Liver (tissue), 9 donors: ENCODE data around the gene DACH1. TPM values are rescaled to one million over a fixed set of nuclear protein-coding genes. Genes with fewer than 3 reads are reported as not detected.

Experiments
- DNase-seq: peaks from one replicate; pipeline ENCODE4 v3.0.0-alpha.2; 2017; ENCODE audit warnings: low spot score
- H3K27ac ChIP-seq, 2 donors: one replicate each; pipeline ENCODE4 v1.7.0; 2013; ENCODE audit warnings: inconsistent platforms in 2 of 2, low read length in 2 of 2, control low read depth in 1 of 2, low read depth in 1 of 2, mild to moderate bottlenecking in 1 of 2
- H3K27me3 ChIP-seq, 4 donors: one replicate each; pipeline versions ENCODE4 v1.6.1 to v1.7.0; 2013; ENCODE audit warnings: low read length in 3 of 4, inconsistent platforms in 1 of 4, mild to moderate bottlenecking in 1 of 4, moderate library complexity in 1 of 4; ENCODE audit not compliant: control insufficient read depth in 4 of 4, insufficient read depth in 4 of 4
- H3K36me3 ChIP-seq, 4 donors: one replicate each; pipeline versions ENCODE4 v1.6.1 to v1.7.0; 2013; ENCODE audit warnings: low read length in 3 of 4, mild to moderate bottlenecking in 3 of 4, low read depth in 1 of 4, moderate library complexity in 1 of 4; ENCODE audit not compliant: control insufficient read depth in 4 of 4, insufficient read depth in 3 of 4
- H3K4me1 ChIP-seq, 4 donors: one replicate each; pipeline versions ENCODE4 v1.6.1 to v1.7.0; 2013; ENCODE audit warnings: low read length in 3 of 4, mild to moderate bottlenecking in 3 of 4, moderate library complexity in 1 of 4; ENCODE audit not compliant: control insufficient read depth in 4 of 4, insufficient read depth in 4 of 4
- H3K4me3 ChIP-seq, 3 donors: one replicate each; pipeline versions ENCODE4 v1.6.1 to v1.7.0; 2013; ENCODE audit warnings: low read length in 3 of 3, control low read depth in 1 of 3, low read depth in 1 of 3, mild to moderate bottlenecking in 1 of 3
- H3K9ac ChIP-seq, 2 donors: one replicate each; pipeline ENCODE4 v1.7.0; 2013; ENCODE audit warnings: low read length in 2 of 2, mild to moderate bottlenecking in 2 of 2, moderate library complexity in 2 of 2, control low read depth in 1 of 2, low read depth in 1 of 2
- H3K9me3 ChIP-seq, 4 donors: one replicate each; pipeline versions ENCODE4 v1.6.1 to v1.7.0; 2013; ENCODE audit warnings: low read length in 3 of 4; ENCODE audit not compliant: control insufficient read depth in 4 of 4
- ATF3 ChIP-seq: IDR thresholded peaks from 2 replicates; pipeline ENCODE4 v1.6.1; 2016; ENCODE audit warnings: antibody characterized with exemption
- EGR1 ChIP-seq, 2 donors: IDR thresholded peaks; 2 replicates each; pipeline ENCODE4 v1.6.1; 2016 to 2018; ENCODE audit warnings: antibody characterized with exemption in 2 of 2, low read depth in 2 of 2
- FOXA1 ChIP-seq: IDR thresholded peaks from 2 replicates; pipeline ENCODE4 v1.6.1; 2016; ENCODE audit warnings: antibody characterized with exemption
- FOXA2 ChIP-seq: IDR thresholded peaks from 2 replicates; pipeline ENCODE4 v1.6.1; 2016; ENCODE audit warnings: antibody characterized with exemption
- GABPA ChIP-seq, 2 donors: IDR thresholded peaks in 1 of 2; conservative IDR thresholded peaks in 1 of 2; 2 replicates each; pipeline ENCODE4 v1.6.1; 2016; ENCODE audit warnings: antibody characterized with exemption in 2 of 2, mild to moderate bottlenecking in 1 of 2, moderate library complexity in 1 of 2
- HNF4A ChIP-seq, 2 donors: conservative IDR thresholded peaks; 2 replicates each; pipeline ENCODE4 v1.6.1; 2016; ENCODE audit warnings: antibody characterized with exemption in 2 of 2, mild to moderate bottlenecking in 2 of 2
- HNF4G ChIP-seq: IDR thresholded peaks from 2 replicates; pipeline ENCODE4 v1.6.1; 2016; ENCODE audit warnings: antibody characterized with exemption
- JUND ChIP-seq, 2 donors: IDR thresholded peaks; 2 replicates each; pipeline ENCODE4 v1.6.1; 2016; ENCODE audit warnings: antibody characterized with exemption in 2 of 2
- MAX ChIP-seq: IDR thresholded peaks from 2 replicates; pipeline ENCODE4 v1.6.1; 2016; ENCODE audit warnings: antibody characterized with exemption
- NR2F2 ChIP-seq: IDR thresholded peaks from 2 replicates; pipeline ENCODE4 v1.6.1; 2016; ENCODE audit warnings: antibody characterized with exemption
- RAD21 ChIP-seq, 2 donors: IDR thresholded peaks; 2 replicates each; pipeline ENCODE4 v1.6.1; 2016; ENCODE audit warnings: antibody characterized with exemption in 2 of 2, mild to moderate bottlenecking in 2 of 2
- RXRA ChIP-seq, 2 donors: IDR thresholded peaks; 2 replicates each; pipeline ENCODE4 v1.6.1; 2017 to 2018; ENCODE audit warnings: antibody characterized with exemption in 2 of 2, mild to moderate bottlenecking in 1 of 2
- SP1 ChIP-seq: IDR thresholded peaks from 2 replicates; pipeline ENCODE4 v1.6.1; 2018; ENCODE audit warnings: antibody characterized with exemption, mild to moderate bottlenecking
- TAF1 ChIP-seq: conservative IDR thresholded peaks from 2 replicates; pipeline ENCODE4 v1.6.1; 2016; ENCODE audit warnings: antibody characterized with exemption, mild to moderate bottlenecking
- YY1 ChIP-seq: IDR thresholded peaks from 2 replicates; pipeline ENCODE4 v1.6.1; 2016; ENCODE audit warnings: antibody characterized with exemption, mild to moderate bottlenecking
- WGBS: extraction: QIAGEN DNeasy Blood & Tissue Kit; methylation state at CpG from one replicate; pipeline ENCODE4 v1.1.7; 2013; 5-methylcytosine and 5-hydroxymethylcytosine counted together
- polyA plus RNA-seq, 2 donors: library from polyadenylated mRNA; stranded (reverse) in 1 of 2; unstranded in 1 of 2; fragments of 200-250 nt in 1 of 2; fragments of >200 nt in 1 of 2; fragmentation: Nextera tagmentation in 1 of 2; extraction: Ambion mirVana in 1 of 2; gene quantifications; one replicate each; pipeline versions ENCODE4 v1.2.1 to v1.2.3, GENCODE V29; 2013 to 2015
- total RNA-seq, 2 donors: library from RNA; depleted of rRNA; stranded (reverse); fragments of >200 nt; gene quantifications; one replicate each; pipeline ENCODE4 v1.2.3, GENCODE V29; 2014
- TF ChIP-seq, protein P1 (sequence below): IDR thresholded peaks from 2 replicates; pipeline ENCODE4 v1.6.1; 2016; ENCODE audit warnings: antibody characterized with exemption, mild to moderate bottlenecking
- TF ChIP-seq, protein P2 (sequence below): IDR thresholded peaks from 2 replicates; pipeline ENCODE4 v1.6.1; 2016; ENCODE audit warnings: antibody characterized with exemption
- TF ChIP-seq, protein P3 (sequence below): fragments of 150-350 bp; IDR thresholded peaks from 2 replicates; pipeline ENCODE4 v1.5.1; 2017; ENCODE audit warnings: improper control_type of control experiment, low read depth, low read length; ENCODE audit not compliant: missing input control
- donor health status: healthy.
- donor health status: healthy.
- donor health status: healthy.
- donor health status: healthy.
- donor health status: healthy.

DACH1 gene
- total and polyA plus RNA-seq, 4 donors: 0.28 to 1.9 (median 0.77) TPM

DNA sequence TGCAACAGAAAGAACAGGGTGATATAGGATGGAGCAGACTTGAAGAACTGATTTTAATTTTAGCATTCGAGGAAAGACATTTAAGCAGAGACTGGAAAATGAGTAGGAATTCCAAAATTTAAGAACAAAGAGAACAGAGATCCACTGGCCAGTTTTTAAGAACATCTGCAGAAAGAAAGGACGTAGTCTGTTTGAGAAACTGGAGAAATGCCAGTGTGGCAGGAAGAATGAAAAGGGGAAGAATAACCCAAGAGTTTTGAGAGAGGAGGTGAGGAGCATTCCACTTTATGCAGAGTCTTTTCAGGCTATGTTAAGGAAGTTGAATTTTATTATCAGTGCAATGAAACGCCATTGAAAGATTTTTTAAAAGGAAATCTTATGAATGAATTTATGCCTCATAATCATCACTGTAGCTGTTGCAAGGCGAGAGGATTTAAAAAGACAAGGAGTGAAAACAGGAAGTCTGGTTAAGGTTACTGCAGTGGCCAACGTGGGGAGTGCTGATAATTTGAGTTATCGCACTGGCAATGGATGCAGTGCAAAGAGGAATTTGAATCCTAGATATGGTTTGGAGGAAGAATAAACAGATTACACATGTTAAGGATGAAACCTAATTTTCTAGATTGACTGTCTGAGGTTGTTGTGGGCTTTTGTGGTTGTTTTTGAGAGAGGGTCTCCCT lies 253.8 kb downstream of the DACH1 start:
- no peak overlapping the region for H3K4me3 ChIP-seq
- DNase-seq: no peak
- H3K27ac ChIP-seq: no peak overlapping the region
- WGBS: 48% methylated on average over 6 of the region's 6 CpGs
- H3K9ac ChIP-seq: no peak overlapping the region
- H3K9me3 ChIP-seq: no peaks in the 10 kb centered on the region
- H3K4me1 ChIP-seq: no peaks in the 10 kb centered on the region
- peaks cover 0 to 3% (median 0%) of the 10 kb centered on the region in 4 donors for H3K27me3 ChIP-seq
- no peak for TF ChIP-seq SP1
- TF ChIP-seq ATF3: no peak
- no peak for TF ChIP-seq FOXA2
- TF ChIP-seq RAD21 (IDR thresholded peaks at IDR 0.05): no peak
- TF ChIP-seq RXRA (IDR thresholded peaks at IDR 0.05): no peak
- no peak for TF ChIP-seq HNF4G
- TF ChIP-seq MAX: no peak
- no peak for TF ChIP-seq FOXA1
- no peak for TF ChIP-seq TAF1
- TF ChIP-seq EGR1 (IDR thresholded peaks at IDR 0.05; ENCODE audit: low read depth in 2 of 2): no peak
- H3K36me3 ChIP-seq: no peaks in the 10 kb centered on the region

DNA sequence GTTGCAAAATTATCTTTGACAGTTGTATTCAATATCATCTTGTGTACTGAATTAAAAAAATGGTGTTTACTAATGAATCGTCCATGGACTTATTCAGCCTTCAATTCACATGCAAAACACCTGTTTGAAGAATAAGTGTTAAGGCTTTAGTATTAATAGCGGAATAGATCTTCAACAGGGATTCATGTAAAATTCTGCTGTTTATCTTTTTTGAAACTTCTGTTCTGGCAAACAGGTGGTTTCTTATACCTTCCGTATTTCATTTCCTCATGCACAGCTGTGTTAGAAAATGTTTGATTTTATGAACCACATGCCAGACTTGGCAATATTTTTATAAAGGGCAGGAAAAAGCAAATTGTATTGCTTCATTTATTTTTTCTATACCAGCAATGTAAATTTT lies 255.7 kb downstream of the DACH1 start:
- Histone ChIP-seq H3K4me1 (no peaks in the 10 kb centered on the region), H3K9me3 (no peaks in the 10 kb centered on the region), H3K27me3 (peaks cover 0 to 3% (median 0%) of the 10 kb centered on the region in 4 donors), H3K4me3 (no peak overlapping the region), H3K9ac (no peak overlapping the region), H3K27ac (no peak overlapping the region), H3K36me3 (no peaks in the 10 kb centered on the region)
- 62% methylated on average over 3 of the region's 3 CpGs for WGBS
- DNase-seq: no peak
- TF ChIP-seq ATF3: no peak
- TF ChIP-seq FOXA1: no peak
- no peak for TF ChIP-seq HNF4G
- TF ChIP-seq, protein P1, sequence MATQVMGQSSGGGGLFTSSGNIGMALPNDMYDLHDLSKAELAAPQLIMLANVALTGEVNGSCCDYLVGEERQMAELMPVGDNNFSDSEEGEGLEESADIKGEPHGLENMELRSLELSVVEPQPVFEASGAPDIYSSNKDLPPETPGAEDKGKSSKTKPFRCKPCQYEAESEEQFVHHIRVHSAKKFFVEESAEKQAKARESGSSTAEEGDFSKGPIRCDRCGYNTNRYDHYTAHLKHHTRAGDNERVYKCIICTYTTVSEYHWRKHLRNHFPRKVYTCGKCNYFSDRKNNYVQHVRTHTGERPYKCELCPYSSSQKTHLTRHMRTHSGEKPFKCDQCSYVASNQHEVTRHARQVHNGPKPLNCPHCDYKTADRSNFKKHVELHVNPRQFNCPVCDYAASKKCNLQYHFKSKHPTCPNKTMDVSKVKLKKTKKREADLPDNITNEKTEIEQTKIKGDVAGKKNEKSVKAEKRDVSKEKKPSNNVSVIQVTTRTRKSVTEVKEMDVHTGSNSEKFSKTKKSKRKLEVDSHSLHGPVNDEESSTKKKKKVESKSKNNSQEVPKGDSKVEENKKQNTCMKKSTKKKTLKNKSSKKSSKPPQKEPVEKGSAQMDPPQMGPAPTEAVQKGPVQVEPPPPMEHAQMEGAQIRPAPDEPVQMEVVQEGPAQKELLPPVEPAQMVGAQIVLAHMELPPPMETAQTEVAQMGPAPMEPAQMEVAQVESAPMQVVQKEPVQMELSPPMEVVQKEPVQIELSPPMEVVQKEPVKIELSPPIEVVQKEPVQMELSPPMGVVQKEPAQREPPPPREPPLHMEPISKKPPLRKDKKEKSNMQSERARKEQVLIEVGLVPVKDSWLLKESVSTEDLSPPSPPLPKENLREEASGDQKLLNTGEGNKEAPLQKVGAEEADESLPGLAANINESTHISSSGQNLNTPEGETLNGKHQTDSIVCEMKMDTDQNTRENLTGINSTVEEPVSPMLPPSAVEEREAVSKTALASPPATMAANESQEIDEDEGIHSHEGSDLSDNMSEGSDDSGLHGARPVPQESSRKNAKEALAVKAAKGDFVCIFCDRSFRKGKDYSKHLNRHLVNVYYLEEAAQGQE: no peak
- no peak for TF ChIP-seq YY1
- TF ChIP-seq GABPA (IDR thresholded peaks at IDR 0.05 in 1 of 2, conservative IDR thresholded peaks at IDR 0.05 in 1 of 2): no peak
- no peak for TF ChIP-seq JUND (IDR thresholded peaks at IDR 0.05)
- no peak for TF ChIP-seq FOXA2
- TF ChIP-seq, protein P2, sequence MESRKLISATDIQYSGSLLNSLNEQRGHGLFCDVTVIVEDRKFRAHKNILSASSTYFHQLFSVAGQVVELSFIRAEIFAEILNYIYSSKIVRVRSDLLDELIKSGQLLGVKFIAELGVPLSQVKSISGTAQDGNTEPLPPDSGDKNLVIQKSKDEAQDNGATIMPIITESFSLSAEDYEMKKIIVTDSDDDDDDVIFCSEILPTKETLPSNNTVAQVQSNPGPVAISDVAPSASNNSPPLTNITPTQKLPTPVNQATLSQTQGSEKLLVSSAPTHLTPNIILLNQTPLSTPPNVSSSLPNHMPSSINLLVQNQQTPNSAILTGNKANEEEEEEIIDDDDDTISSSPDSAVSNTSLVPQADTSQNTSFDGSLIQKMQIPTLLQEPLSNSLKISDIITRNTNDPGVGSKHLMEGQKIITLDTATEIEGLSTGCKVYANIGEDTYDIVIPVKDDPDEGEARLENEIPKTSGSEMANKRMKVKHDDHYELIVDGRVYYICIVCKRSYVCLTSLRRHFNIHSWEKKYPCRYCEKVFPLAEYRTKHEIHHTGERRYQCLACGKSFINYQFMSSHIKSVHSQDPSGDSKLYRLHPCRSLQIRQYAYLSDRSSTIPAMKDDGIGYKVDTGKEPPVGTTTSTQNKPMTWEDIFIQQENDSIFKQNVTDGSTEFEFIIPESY: no peak
- TF ChIP-seq RAD21 (IDR thresholded peaks at IDR 0.05): no peak
- TF ChIP-seq TAF1: no peak
- TF ChIP-seq, protein P3, sequence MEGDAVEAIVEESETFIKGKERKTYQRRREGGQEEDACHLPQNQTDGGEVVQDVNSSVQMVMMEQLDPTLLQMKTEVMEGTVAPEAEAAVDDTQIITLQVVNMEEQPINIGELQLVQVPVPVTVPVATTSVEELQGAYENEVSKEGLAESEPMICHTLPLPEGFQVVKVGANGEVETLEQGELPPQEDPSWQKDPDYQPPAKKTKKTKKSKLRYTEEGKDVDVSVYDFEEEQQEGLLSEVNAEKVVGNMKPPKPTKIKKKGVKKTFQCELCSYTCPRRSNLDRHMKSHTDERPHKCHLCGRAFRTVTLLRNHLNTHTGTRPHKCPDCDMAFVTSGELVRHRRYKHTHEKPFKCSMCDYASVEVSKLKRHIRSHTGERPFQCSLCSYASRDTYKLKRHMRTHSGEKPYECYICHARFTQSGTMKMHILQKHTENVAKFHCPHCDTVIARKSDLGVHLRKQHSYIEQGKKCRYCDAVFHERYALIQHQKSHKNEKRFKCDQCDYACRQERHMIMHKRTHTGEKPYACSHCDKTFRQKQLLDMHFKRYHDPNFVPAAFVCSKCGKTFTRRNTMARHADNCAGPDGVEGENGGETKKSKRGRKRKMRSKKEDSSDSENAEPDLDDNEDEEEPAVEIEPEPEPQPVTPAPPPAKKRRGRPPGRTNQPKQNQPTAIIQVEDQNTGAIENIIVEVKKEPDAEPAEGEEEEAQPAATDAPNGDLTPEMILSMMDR: no peak
- TF ChIP-seq SP1: no peak
- no peak for TF ChIP-seq MAX
- no peak for TF ChIP-seq EGR1 (IDR thresholded peaks at IDR 0.05; ENCODE audit: low read depth in 2 of 2)
- no peak for TF ChIP-seq HNF4A (conservative IDR thresholded peaks at IDR 0.05)
- no peak for TF ChIP-seq RXRA (IDR thresholded peaks at IDR 0.05)
- TF ChIP-seq NR2F2: no peak
